Vagina (tissue), 2 donors: ENCODE measurements around the gene CCDC92.

Experiments
- POLR2A ChIP-seq, 2 donors: fragments of 450-650 bp; IDR thresholded peaks; one replicate each; pipeline ENCODE4 v1.6.1; 2017; ENCODE audit warnings: antibody characterized with exemption in 2 of 2, mild to moderate bottlenecking in 2 of 2, moderate library complexity in 2 of 2
- POLR2AphosphoS5 ChIP-seq, 2 donors: sonication (generic); formaldehyde crosslinking; IDR thresholded peaks; one replicate each; pipeline ENCODE4 v1.9.0; 2017; ENCODE audit warnings: antibody characterized with exemption in 2 of 2, mild to moderate bottlenecking in 2 of 2, low read depth in 1 of 2; ENCODE audit not compliant: insufficient read depth in 1 of 2

GRCh38 chr12:123956249-123956648 is 16.4 kb downstream of the CCDC92 start:
- TF ChIP-seq POLR2AphosphoS5 (IDR thresholded peaks at IDR 0.05; ENCODE audit: insufficient read depth in 1 of 2, low read depth in 1 of 2) (no peak), POLR2A (IDR thresholded peaks at IDR 0.05) (no peak)
